CD4-positive, CD25-positive, alpha-beta regulatory T cell (primary cell): ENCODE results near the gene HMGCLL1. TPM values are rescaled to one million over a fixed set of nuclear protein-coding genes. Genes with fewer than 3 reads are reported as not detected.

ENCODE experiments used
- ATAC-seq, 2 donors: fragments of 150-1000 bp; cut with Tn5 transposase; one replicate each; pipeline ENCODE4 v1.10.0; 2021; ENCODE audit warnings: low read depth in 2 of 2, moderate number of reproducible peaks in 2 of 2, moderate library complexity in 1 of 2
- DNase-seq, 3 donors: peaks; one replicate each; pipeline versions ENCODE4 v3.0.0 to v3.0.0-alpha.2; 2012 to 2022; ENCODE audit warnings: mixed read lengths in 1 of 3
- H3K27ac ChIP-seq: one replicate; pipeline ENCODE4 v1.7.0; 2013; ENCODE audit warnings: mild to moderate bottlenecking, low read length; ENCODE audit not compliant: insufficient read depth, poor library complexity, severe bottlenecking
- H3K27me3 ChIP-seq: one replicate; pipeline ENCODE4 v1.7.0; 2013; ENCODE audit warnings: low read length; ENCODE audit not compliant: control insufficient read depth, insufficient read depth
- H3K36me3 ChIP-seq: one replicate; pipeline ENCODE4 v1.7.0; 2013; ENCODE audit warnings: mild to moderate bottlenecking, low read length, moderate library complexity; ENCODE audit not compliant: control insufficient read depth, insufficient read depth
- H3K4me1 ChIP-seq: 2 replicates; pipeline ENCODE4 v1.7.0; 2013; ENCODE audit warnings: mild to moderate bottlenecking, low read length; ENCODE audit not compliant: insufficient read depth, control insufficient read depth, poor library complexity, severe bottlenecking
- H3K4me3 ChIP-seq: one replicate; pipeline ENCODE4 v1.7.0; 2013; ENCODE audit warnings: low read depth, mild to moderate bottlenecking, low read length, moderate library complexity
- H3K9me3 ChIP-seq, 2 experiments: 1 replicate in 1 of 2; 2 replicates in 1 of 2; pipeline ENCODE4 v1.7.0; 2013; ENCODE audit warnings: low read length in 2 of 2, mild to moderate bottlenecking in 1 of 2, moderate library complexity in 1 of 2; ENCODE audit not compliant: control insufficient read depth in 2 of 2
- H3K27ac Mint-ChIP-seq, 3 donors: one replicate each; pipeline ENCODE4 v1.8.0; 2020 to 2022; ENCODE audit warnings: mild to moderate bottlenecking in 3 of 3, mixed read lengths in 3 of 3, moderate library complexity in 2 of 3
- H3K27me3 Mint-ChIP-seq: one replicate; pipeline ENCODE4 v1.8.0; 2022; ENCODE audit warnings: mild to moderate bottlenecking, mixed read lengths
- H3K36me3 Mint-ChIP-seq: one replicate; pipeline ENCODE4 v1.8.0; 2020; ENCODE audit warnings: mixed read lengths
- H3K4me1 Mint-ChIP-seq, 4 donors: one replicate each; pipeline ENCODE4 v1.8.0; 2020 to 2022; ENCODE audit warnings: mixed read lengths in 4 of 4, mild to moderate bottlenecking in 1 of 4
- H3K4me3 Mint-ChIP-seq, 4 donors: one replicate each; pipeline ENCODE4 v1.8.0; 2020 to 2022; ENCODE audit warnings: mild to moderate bottlenecking in 4 of 4, mixed read lengths in 4 of 4, moderate library complexity in 3 of 4
- H3K9me3 Mint-ChIP-seq, 7 donors: one replicate each; pipeline ENCODE4 v1.8.0; 2020 to 2022; ENCODE audit warnings: mixed read lengths in 7 of 7, mild to moderate bottlenecking in 3 of 7, moderate library complexity in 2 of 7
- polyA plus RNA-seq, 4 donors: library from polyadenylated mRNA; unstranded; fragments of 300-500 nt; fragmentation: Illumina TruSeq; gene quantifications; one replicate each; pipeline ENCODE4 v1.2.3, GENCODE V29; 2021
- total RNA-seq: library from RNA; stranded (reverse); gene quantifications from one replicate; pipeline ENCODE4 v1.2.3, GENCODE V29; 2022

The HMGCLL1 gene
- total and polyA plus RNA-seq, 5 donors from 2014 or later = not detected

DNA sequence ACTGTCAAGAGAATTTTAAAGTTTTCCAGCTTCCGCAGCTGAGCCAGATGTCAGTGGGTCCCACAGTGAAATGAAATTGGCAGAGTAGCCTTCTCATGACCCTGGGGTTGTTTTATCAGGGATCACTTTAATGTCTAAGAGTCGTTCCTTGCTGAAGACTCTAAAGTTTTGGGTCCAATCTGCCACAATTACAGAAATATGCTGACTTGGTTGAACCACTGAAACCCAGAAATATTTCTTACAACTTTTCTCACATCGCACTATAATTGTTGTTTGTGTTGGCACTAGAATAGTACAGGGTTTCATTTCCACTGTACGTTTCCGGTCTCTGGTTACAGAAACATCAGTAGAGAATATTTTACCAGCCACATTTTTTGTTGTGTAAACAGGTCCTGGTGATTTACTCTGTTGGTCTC lies 109.0 kb downstream of the HMGCLL1 start:
- Mint-ChIP-seq H3K36me3 (no peaks in the 10 kb centered on the region), H3K27ac (no peak overlapping the region), H3K9me3 (peaks cover 4 to 25% (median 6%) of the 10 kb centered on the region in 7 donors), H3K4me3 (no peak overlapping the region), H3K4me1 (no peaks in the 10 kb centered on the region), H3K27me3 (no peaks in the 10 kb centered on the region)
- no peak overlapping the region for H3K4me3 ChIP-seq
- H3K27me3 ChIP-seq = no peaks in the 10 kb centered on the region
- H3K27ac ChIP-seq = no peak overlapping the region
- H3K4me1 ChIP-seq = no peaks in the 10 kb centered on the region
- H3K9me3 ChIP-seq = no peaks in the 10 kb centered on the region
- ATAC-seq (no peak), DNase-seq (no peak)
- H3K36me3 ChIP-seq = no peaks in the 10 kb centered on the region

DNA sequence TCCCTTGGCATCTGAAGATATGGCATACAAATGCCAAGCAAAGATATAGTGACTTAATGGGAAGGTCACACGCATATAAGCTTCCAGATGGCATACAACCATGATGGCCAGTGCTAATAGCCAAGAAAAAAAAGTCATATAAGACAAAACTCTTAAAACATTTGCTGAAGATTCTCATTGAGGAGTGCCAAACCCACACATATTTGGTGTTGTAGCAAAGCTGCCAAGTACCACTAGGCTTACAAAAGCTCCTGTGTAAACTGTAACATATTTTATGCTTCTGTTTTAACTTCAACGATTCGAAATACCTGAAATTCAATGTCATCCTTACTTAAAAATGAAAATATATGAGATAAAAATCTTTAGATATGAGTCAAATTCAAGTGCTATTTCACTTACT lies 123.0 kb downstream of the HMGCLL1 start:
- Mint-ChIP-seq H3K27ac (no peak overlapping the region), H3K9me3 (peaks cover 0 to 19% (median 7%) of the 10 kb centered on the region in 7 donors), H3K4me3 (no peak overlapping the region), H3K27me3 (no peaks in the 10 kb centered on the region), H3K36me3 (no peaks in the 10 kb centered on the region), H3K4me1 (no peaks in the 10 kb centered on the region)
- no peaks in the 10 kb centered on the region for H3K36me3 ChIP-seq
- no peaks in the 10 kb centered on the region for H3K9me3 ChIP-seq
- H3K27ac ChIP-seq = no peak overlapping the region
- no peak for ATAC-seq
- H3K4me1 ChIP-seq = no peaks in the 10 kb centered on the region
- H3K27me3 ChIP-seq = no peaks in the 10 kb centered on the region
- no peak overlapping the region for H3K4me3 ChIP-seq
- no peak for DNase-seq

DNA sequence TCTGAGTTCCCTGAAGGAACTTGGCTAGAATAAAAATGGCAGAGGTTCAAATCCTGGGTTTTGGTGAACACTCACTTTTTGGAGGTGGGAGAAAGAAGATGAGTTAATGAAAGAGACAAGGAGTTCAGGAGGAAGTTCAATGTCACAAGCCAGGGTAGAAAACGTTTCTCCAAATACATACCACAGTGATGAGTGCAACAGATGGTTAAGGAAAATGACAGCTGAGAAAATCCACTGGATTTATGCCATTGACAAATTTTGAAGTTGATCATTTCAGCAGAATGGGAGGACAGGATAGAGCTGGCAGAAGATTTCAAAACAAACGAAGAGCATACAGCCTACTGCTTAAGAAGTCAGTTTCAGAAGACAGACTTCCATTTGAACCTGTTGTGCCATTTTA lies 129.0 kb downstream of the HMGCLL1 start:
- Histone ChIP-seq H3K4me1 (no peaks in the 10 kb centered on the region), H3K27ac (no peak overlapping the region), H3K9me3 (no peaks in the 10 kb centered on the region), H3K27me3 (no peaks in the 10 kb centered on the region), H3K4me3 (no peak overlapping the region), H3K36me3 (no peaks in the 10 kb centered on the region)
- Mint-ChIP-seq H3K4me1 (no peaks in the 10 kb centered on the region), H3K27me3 (no peaks in the 10 kb centered on the region), H3K9me3 (peaks cover 0 to 24% (median 4%) of the 10 kb centered on the region in 7 donors), H3K27ac (no peak overlapping the region), H3K4me3 (no peak overlapping the region), H3K36me3 (no peaks in the 10 kb centered on the region)
- ATAC-seq (no peak), DNase-seq (no peak)

- no peaks in the 10 kb centered on the region for H3K27me3 ChIP-seq
- no peak overlapping the region for H3K4me3 ChIP-seq
- Mint-ChIP-seq H3K4me3 (no peak overlapping the region), H3K27me3 (no peaks in the 10 kb centered on the region), H3K27ac (no peak overlapping the region), H3K36me3 (no peaks in the 10 kb centered on the region), H3K4me1 (no peaks in the 10 kb centered on the region), H3K9me3 (peaks cover 0 to 19% (median 4%) of the 10 kb centered on the region in 7 donors)
- H3K36me3 ChIP-seq = no peaks in the 10 kb centered on the region
- DNase-seq = no peak
- H3K9me3 ChIP-seq = no peaks in the 10 kb centered on the region
- H3K4me1 ChIP-seq = no peaks in the 10 kb centered on the region
- H3K27ac ChIP-seq = no peak overlapping the region
- ATAC-seq = no peak
Observed at GRCh38 chr6:55449225-55449624, 129.8 kb downstream of the HMGCLL1 start.

- peaks cover 0 to 18% (median 4%) of the 10 kb centered on the region in 7 donors for H3K9me3 Mint-ChIP-seq
- H3K4me1 ChIP-seq = no peaks in the 10 kb centered on the region
- no peaks in the 10 kb centered on the region for H3K36me3 Mint-ChIP-seq
- no peak overlapping the region for H3K4me3 ChIP-seq
- no peak overlapping the region for H3K27ac Mint-ChIP-seq
- no peaks in the 10 kb centered on the region for H3K9me3 ChIP-seq
- no peaks in the 10 kb centered on the region for H3K4me1 Mint-ChIP-seq
- no peaks in the 10 kb centered on the region for H3K36me3 ChIP-seq
- no peaks in the 10 kb centered on the region for H3K27me3 Mint-ChIP-seq
- DNase-seq = no peak
- ATAC-seq = no peak
- no peak overlapping the region for H3K4me3 Mint-ChIP-seq
- H3K27ac ChIP-seq = no peak overlapping the region
- H3K27me3 ChIP-seq = no peaks in the 10 kb centered on the region
Observed at GRCh38 chr6:55448451-55448850, 130.5 kb downstream of the HMGCLL1 start.

GRCh38 chr6:55447891-55448290 lies 131.1 kb downstream of the HMGCLL1 start:
- H3K4me3 ChIP-seq = no peak overlapping the region

GRCh38 chr6:55445648-55446204 lies 133.3 kb downstream of the HMGCLL1 start:
- no peaks in the 10 kb centered on the region for H3K36me3 ChIP-seq
- no peaks in the 10 kb centered on the region for H3K4me1 ChIP-seq
- DNase-seq = peak in 1 of 3 donors; percentile 0
- no peak for ATAC-seq
- Mint-ChIP-seq H3K4me3 (no peak overlapping the region), H3K9me3 (peaks cover 0 to 18% (median 4%) of the 10 kb centered on the region in 7 donors), H3K27ac (no peak overlapping the region), H3K4me1 (no peaks in the 10 kb centered on the region), H3K27me3 (no peaks in the 10 kb centered on the region), H3K36me3 (no peaks in the 10 kb centered on the region)
- H3K27ac ChIP-seq = no peak overlapping the region
- H3K9me3 ChIP-seq = no peaks in the 10 kb centered on the region
- H3K4me3 ChIP-seq = no peak overlapping the region
- no peaks in the 10 kb centered on the region for H3K27me3 ChIP-seq

More at GRCh38 chr6:55447891-55448290, 131.1 kb downstream of the HMGCLL1 start:
- no peak overlapping the region for H3K27ac ChIP-seq
- Mint-ChIP-seq H3K36me3 (no peaks in the 10 kb centered on the region), H3K9me3 (peaks cover 0 to 18% (median 4%) of the 10 kb centered on the region in 7 donors), H3K27me3 (no peaks in the 10 kb centered on the region), H3K27ac (no peak overlapping the region), H3K4me3 (no peak overlapping the region), H3K4me1 (no peaks in the 10 kb centered on the region)
- no peak for DNase-seq
- no peaks in the 10 kb centered on the region for H3K36me3 ChIP-seq
- H3K4me1 ChIP-seq = no peaks in the 10 kb centered on the region
- no peak for ATAC-seq
- H3K27me3 ChIP-seq = no peaks in the 10 kb centered on the region
- H3K9me3 ChIP-seq = no peaks in the 10 kb centered on the region
